ENCODE results near the gene RILP.

GRCh38 chr17:1621273-1621954, 28.3 kb downstream of the RILP start:
- TF ChIP-seq CTCF (IDR thresholded peaks at IDR 0.05; ENCODE audit: low read depth, low read length, poor library complexity, severe bottlenecking) (no peak), EZH2phosphoT487 (IDR thresholded peaks at IDR 0.05; ENCODE audit: borderline replicate concordance, low read length) (no peak)
